ENCODE measurements around the gene AHDC1. TPM values are rescaled to one million over a fixed set of nuclear protein-coding genes. Genes with fewer than 3 reads are reported as not detected.
A peak's percentile ranks its signal among the peaks of the same experiment; 100 is the strongest.

Gene AHDC1
- total RNA-seq, 2 experiments from 2014 or later: 26.3 to 27.6 TPM

DNA sequence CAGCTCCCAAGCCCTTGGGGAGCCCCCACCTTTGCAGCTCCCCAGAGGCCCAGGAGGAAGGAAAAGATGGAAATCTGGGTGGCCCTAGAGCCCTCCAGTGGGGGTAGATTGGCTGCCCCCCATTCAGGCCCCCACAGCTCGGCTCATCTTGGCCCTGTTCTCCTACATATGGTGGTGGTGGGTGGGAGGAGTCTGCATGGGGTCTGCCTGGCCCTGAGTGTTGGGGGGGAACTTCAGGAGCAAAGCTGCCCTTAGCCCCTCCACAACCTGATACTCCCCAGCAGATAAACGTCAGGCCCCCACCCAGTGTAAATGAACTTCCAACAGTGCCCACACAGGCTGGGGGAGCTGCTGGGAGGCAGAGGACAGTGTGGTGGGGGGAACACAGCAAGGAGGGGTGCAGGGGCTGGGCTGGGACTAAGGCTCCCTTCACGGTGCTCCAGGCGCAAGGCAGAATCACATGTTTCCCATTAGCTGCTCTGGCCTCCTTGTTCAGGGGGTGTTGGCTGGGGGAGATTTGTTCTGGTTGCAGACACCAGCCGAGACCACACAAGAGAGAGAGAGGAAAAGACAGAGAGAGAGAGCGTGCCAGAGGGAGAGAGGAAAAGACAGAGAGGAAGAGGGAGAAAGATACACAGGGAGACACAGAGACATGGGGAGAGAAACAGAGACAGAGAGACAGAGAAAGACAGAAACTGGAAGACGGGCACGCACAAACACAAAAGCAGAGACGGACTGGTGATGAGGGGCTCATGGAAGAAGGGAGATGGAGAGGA lies 42.6 kb downstream of the AHDC1 start:
- Mint-ChIP-seq H3K4me1 (ENCODE audit: low read depth) (peaks cover 24% of the 10 kb centered on the region), H3K27ac (no peak overlapping the region), H3K4me3 (no peak overlapping the region), H3K36me3 (ENCODE audit: low read depth) (no peaks in the 10 kb centered on the region), H3K27me3 (no peaks in the 10 kb centered on the region), H3K9me3 (no peaks in the 10 kb centered on the region)
- TF ChIP-seq, protein P1, sequence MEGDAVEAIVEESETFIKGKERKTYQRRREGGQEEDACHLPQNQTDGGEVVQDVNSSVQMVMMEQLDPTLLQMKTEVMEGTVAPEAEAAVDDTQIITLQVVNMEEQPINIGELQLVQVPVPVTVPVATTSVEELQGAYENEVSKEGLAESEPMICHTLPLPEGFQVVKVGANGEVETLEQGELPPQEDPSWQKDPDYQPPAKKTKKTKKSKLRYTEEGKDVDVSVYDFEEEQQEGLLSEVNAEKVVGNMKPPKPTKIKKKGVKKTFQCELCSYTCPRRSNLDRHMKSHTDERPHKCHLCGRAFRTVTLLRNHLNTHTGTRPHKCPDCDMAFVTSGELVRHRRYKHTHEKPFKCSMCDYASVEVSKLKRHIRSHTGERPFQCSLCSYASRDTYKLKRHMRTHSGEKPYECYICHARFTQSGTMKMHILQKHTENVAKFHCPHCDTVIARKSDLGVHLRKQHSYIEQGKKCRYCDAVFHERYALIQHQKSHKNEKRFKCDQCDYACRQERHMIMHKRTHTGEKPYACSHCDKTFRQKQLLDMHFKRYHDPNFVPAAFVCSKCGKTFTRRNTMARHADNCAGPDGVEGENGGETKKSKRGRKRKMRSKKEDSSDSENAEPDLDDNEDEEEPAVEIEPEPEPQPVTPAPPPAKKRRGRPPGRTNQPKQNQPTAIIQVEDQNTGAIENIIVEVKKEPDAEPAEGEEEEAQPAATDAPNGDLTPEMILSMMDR (IDR thresholded peaks at IDR 0.05): no peak
- DNase-seq (no peak), ATAC-seq (no peak)
- ChIA-PET CTCF (interaction anchor here (1.1 kb wide), 1 partner anchor 108 kb away, joined by 4 read pairs; no protein-coding TSS in a partner anchor), POLR2A (interaction anchor here (0.6 kb wide), 1 partner anchor 10 kb away, joined by 3 read pairs; no protein-coding TSS in a partner anchor)
- intact Hi-C loops (cut with micrococcal nuclease): no loop called here

DNA sequence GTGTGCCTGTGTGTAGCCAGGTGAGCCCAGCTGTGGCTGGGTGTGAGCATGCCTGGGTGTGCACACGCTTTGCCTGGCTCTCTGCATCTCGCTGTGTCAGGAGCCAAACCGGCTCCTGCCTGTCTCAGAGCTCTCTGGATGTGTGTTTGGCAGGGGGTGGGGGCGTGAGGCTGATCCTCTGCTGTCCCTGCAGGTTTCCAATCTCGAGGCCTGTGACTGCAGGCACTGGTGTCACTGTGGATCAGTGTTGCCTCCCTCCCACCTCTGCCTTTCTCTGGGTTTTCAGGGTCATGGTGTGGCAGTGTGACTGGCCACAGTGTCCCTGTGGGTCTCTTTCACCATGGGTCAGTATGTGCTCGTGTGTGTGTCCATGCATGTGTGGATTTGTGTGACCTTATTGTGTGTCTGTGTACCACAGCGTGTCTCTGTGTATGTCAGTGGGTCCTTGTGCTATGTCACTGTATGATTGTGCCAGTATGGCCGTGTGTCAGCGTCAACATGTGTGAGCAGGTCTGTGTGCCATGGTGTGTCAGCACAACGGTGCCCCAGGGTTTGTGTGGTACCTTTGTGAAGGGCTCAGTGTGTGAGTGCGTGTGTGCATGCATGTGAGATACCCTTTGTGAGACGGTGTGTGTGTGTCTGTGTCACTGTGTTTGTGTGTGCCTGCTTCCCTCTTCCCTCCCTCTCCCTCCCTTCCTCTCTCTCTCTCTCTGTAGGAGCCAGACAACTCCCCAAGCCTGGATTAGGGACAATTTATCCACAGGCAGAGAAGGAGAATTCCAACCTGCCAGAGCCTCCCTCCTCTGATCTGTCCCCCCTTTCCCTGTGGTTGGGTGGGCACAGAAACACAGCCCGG lies 43.4 kb downstream of the AHDC1 start:
- Mint-ChIP-seq H3K9me3 (no peaks in the 10 kb centered on the region), H3K27me3 (no peaks in the 10 kb centered on the region), H3K4me3 (no peak overlapping the region), H3K4me1 (ENCODE audit: low read depth) (peaks cover 30% of the 10 kb centered on the region), H3K27ac (no peak overlapping the region), H3K36me3 (ENCODE audit: low read depth) (no peaks in the 10 kb centered on the region)
- TF ChIP-seq, protein P1 (IDR thresholded peaks at IDR 0.05): no peak
- CTCF ChIA-PET: interaction anchor here (1.0 to 10.6 kb wide), 4 partner anchors 10 to 165 kb away, joined by 3 to 178 read pairs (median 68); partner anchors contain the start of gene AHDC1
- no peak for ATAC-seq
- intact Hi-C loops (cut with micrococcal nuclease): no loop called here
- no peak for DNase-seq
- POLR2A ChIA-PET: interaction anchor here (0.6 kb wide), 1 partner anchor 10 kb away, joined by 3 read pairs; no protein-coding TSS in a partner anchor

DNA sequence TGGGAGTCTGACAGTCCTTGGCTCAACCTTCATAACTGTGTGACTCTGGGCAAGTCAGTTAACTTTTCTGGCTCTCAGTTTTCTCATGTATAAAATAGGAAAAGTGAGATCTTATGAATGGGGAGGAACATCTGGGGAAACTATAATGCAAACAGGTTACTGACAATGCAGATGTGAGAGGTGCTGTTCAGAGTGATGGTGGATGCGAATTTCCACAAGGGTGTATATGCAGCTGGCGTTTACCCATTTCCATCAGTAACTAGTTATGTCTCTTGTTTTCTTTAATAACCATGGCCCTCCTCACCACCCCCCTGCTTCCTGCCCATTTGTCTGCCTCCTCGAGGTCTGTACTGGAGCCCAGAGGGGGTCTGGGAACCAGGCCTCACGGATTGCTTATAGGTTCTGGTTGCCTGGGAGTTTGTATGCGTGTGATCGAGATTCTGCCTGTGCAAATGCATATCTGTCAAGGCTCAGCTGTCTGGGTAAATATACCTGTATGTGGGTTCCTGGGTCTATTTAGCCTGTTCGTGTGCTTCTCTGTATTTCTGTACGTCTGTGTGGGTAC lies 44.4 kb downstream of the AHDC1 start:
- Mint-ChIP-seq H3K27ac (no peak overlapping the region), H3K4me1 (ENCODE audit: low read depth) (peaks cover 32% of the 10 kb centered on the region), H3K36me3 (ENCODE audit: low read depth) (no peaks in the 10 kb centered on the region), H3K4me3 (no peak overlapping the region), H3K9me3 (no peaks in the 10 kb centered on the region), H3K27me3 (no peaks in the 10 kb centered on the region)
- CTCF ChIA-PET: interaction anchor here (1.0 to 10.6 kb wide), 5 partner anchors 11 to 164 kb away, joined by 3 to 178 read pairs (median 4); partner anchors contain the start of gene AHDC1
- intact Hi-C loops (cut with micrococcal nuclease): loop anchor here (5.0 kb wide), 1 partner anchor 48 kb away; no protein-coding TSS in a partner anchor
- POLR2A ChIA-PET: interaction anchor here (1.4 to 1.7 kb wide), 2 partner anchors 11 to 42 kb away, joined by 4 read pairs; no protein-coding TSS in a partner anchor
- TF ChIP-seq, protein P1 (IDR thresholded peaks at IDR 0.05): no peak
- DNase-seq (no peak), ATAC-seq (no peak)

DNA sequence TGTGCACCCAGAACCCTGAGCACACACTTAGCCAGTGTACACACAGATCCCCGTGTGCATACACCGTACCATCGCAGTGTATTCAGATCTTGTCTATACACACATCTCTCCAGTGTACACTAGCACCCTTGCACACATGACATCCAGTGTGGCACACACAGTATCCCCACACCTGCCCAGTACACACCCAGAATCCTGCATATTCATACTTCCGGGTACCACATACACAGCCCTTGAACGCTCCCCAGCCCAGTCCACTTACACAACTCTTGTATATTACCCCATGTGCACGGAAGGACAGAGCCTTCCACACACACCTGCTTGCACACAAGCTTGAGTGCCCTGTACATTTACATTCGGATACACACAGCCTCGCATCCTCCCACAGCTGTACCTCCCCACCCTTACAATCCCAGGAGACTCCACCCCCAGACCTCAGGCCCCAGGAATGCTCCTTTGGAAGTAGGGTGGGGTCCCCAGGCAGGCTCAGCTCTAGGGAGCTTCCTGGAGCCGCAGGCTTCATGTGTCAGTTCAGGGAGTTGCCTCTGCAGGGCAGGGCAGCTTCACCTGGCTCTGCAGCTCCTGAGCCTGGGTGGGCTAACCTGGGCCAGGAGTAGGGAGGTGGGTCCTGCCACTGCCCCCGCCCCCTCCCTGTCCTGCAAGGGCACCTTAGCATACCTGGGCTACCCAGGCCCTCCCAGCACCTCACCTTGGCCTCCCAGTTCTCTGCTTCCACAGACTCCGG lies 46.2 kb downstream of the AHDC1 start:
- no peak overlapping the region for H3K4me3 Mint-ChIP-seq

More for the DNA sequence above, 46.2 kb downstream of the AHDC1 start:
- ChIA-PET POLR2A (interaction anchor here (0.8 to 2.7 kb wide), 3 partner anchors 10 to 20 kb away, joined by 3 to 12 read pairs (median 7); no protein-coding TSS in a partner anchor), CTCF (interaction anchor here (0.8 to 10.6 kb wide), 26 partner anchors 11 to 261 kb away, joined by 3 to 178 read pairs (median 7); partner anchors contain the start of gene AHDC1)
- no peak for ATAC-seq
- Mint-ChIP-seq H3K27ac (peak overlapping the region; percentile 16), H3K36me3 (ENCODE audit: low read depth) (no peaks in the 10 kb centered on the region), H3K27me3 (no peaks in the 10 kb centered on the region), H3K4me1 (ENCODE audit: low read depth) (peaks cover 23% of the 10 kb centered on the region), H3K9me3 (no peaks in the 10 kb centered on the region)
- no peak for DNase-seq
- intact Hi-C loops (cut with micrococcal nuclease): loop anchor here (2.0 to 5.0 kb wide), 2 partner anchors 50 to 105 kb away; no protein-coding TSS in a partner anchor
- TF ChIP-seq, protein P1 (IDR thresholded peaks at IDR 0.05): no peak

Data from activated CD8-positive, alpha-beta T cell treated with anti-CD3 and anti-CD28 coated beads for 36 hours (primary cell).